Skeletal muscle satellite cell (primary cell): Measurements from ENCODE around the gene PTGER1.
"Not testable (repeated sequence)": the region's sequence is repeated elsewhere in the genome, so short reads cannot be mapped to it uniquely, and the experiment has no call there.

Experiments used
- H3K27me3 ChIP-seq: 2 replicates; pipeline ENCODE4 v1.7.0; 2013; ENCODE audit warnings: low read length; ENCODE audit not compliant: control insufficient read depth, insufficient read depth
- H3K36me3 ChIP-seq: 2 replicates; pipeline ENCODE4 v1.7.0; 2013; ENCODE audit warnings: mild to moderate bottlenecking, control low read depth, low read length; ENCODE audit not compliant: insufficient read depth
- H3K4me1 ChIP-seq: 2 replicates; pipeline ENCODE4 v1.7.0; 2013; ENCODE audit warnings: low read length; ENCODE audit not compliant: control insufficient read depth, insufficient read depth
- H3K4me2 ChIP-seq: 2 replicates; pipeline ENCODE4 v1.7.0; 2013; ENCODE audit warnings: mild to moderate bottlenecking, low read length
- H3K4me3 ChIP-seq: 2 replicates; pipeline ENCODE4 v1.7.0; 2013; ENCODE audit warnings: low read length
- H3K9ac ChIP-seq: 2 replicates; pipeline ENCODE4 v1.7.0; 2013; ENCODE audit warnings: mild to moderate bottlenecking, low read depth, low read length, moderate library complexity
- H3K9me3 ChIP-seq: replicated peaks from 2 replicates; pipeline ENCODE4 v1.7.0; 2013; ENCODE audit warnings: mild to moderate bottlenecking, control low read depth, low read length

PTGER1 gene

DNA sequence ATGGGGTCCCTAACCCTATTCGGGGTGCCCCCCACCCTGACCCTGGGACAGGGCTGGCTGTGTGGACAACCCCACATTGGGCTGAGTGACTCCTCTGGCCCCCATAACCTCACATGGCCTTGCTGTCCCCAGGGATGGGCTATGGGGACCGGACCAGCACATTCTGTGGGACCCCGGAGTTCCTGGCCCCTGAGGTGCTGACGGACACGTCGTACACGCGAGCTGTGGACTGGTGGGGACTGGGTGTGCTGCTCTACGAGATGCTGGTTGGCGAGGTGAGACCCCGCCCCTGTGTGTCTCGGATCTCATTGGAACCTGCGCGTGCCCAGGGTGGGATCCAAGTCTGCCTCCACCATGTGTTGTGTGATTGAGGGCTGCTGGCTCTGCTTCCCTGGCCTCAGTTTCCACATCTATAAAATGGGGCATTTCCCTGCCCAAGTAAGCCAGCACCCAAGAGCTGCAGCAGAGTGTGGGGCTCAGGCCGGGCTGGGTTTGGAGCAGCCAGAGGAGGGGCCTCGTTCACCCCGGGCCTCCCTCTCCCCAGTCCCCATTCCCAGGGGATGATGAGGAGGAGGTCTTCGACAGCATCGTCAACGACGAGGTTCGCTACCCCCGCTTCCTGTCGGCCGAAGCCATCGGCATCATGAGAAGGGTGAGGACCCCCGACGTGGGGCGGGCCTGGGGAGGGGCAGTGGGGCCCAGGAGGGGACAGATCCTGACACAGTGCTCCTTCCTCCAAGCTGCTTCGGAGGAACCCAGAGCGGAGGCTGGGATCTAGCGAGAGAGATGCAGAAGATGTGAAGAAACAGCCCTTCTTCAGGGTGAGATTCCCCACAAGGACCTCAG is 4.9 kb downstream of the PTGER1 start:
- Histone ChIP-seq H3K4me2 (no peak overlapping the region), H3K9me3 (no peaks in the 10 kb centered on the region), H3K36me3 (peaks cover 23% of the 10 kb centered on the region), H3K4me1 (peaks cover 30% of the 10 kb centered on the region), H3K9ac (no peak overlapping the region), H3K27me3 (no peaks in the 10 kb centered on the region), H3K4me3 (no peak overlapping the region)

- H3K4me3 ChIP-seq = no peak overlapping the region
Observed at GRCh38 chr19:14467816-14468215, 7.3 kb downstream of the PTGER1 start.

GRCh38 chr19:14467391-14467790 is 7.8 kb downstream of the PTGER1 start:
- no peaks in the 10 kb centered on the region for H3K27me3 ChIP-seq
- no peak overlapping the region for H3K4me2 ChIP-seq
- H3K4me1 ChIP-seq = peaks cover 6% of the 10 kb centered on the region
- H3K36me3 ChIP-seq = peaks cover 44% of the 10 kb centered on the region
- no peak overlapping the region for H3K9ac ChIP-seq
- H3K4me3 ChIP-seq = no peak overlapping the region
- no peaks in the 10 kb centered on the region for H3K9me3 ChIP-seq

More at GRCh38 chr19:14467816-14468215, 7.3 kb downstream of the PTGER1 start:
- H3K27me3 ChIP-seq = no peaks in the 10 kb centered on the region
- no peaks in the 10 kb centered on the region for H3K9me3 ChIP-seq
- peaks cover 40% of the 10 kb centered on the region for H3K36me3 ChIP-seq
- H3K9ac ChIP-seq = no peak overlapping the region
- H3K4me2 ChIP-seq = no peak overlapping the region
- H3K4me1 ChIP-seq = peaks cover 9% of the 10 kb centered on the region

- Histone ChIP-seq H3K9ac (no peak overlapping the region), H3K36me3 (peaks cover 39% of the 10 kb centered on the region), H3K4me1 (no peaks in the 10 kb centered on the region), H3K27me3 (no peaks in the 10 kb centered on the region), H3K4me3 (no peak overlapping the region), H3K9me3 (no peaks in the 10 kb centered on the region), H3K4me2 (no peak overlapping the region)
Observed at GRCh38 chr19:14463747-14464146, 11.4 kb downstream of the PTGER1 start.

DNA sequence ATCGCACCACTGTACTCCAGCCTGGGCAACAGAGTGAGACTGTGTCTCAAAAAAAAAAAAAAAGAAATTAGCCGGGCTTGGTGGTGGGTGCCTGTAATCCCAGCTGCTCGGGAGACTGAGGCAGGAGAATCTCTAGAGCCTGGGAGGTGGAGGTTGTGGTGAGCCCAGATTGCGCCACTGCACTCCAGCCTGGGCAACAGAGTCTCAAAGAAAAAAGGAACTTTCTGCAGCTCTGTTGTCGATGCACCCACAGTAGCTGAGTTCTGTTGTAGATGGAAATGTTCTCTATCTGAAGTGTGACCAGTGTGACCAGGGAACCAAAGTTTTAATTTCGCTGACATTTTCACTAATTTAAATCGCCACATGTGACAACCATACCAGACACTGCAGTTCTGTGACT is 12.8 kb downstream of the PTGER1 start:
- H3K36me3 ChIP-seq = peaks cover 36% of the 10 kb centered on the region
- not testable (repeated sequence) for H3K9me3 ChIP-seq, H3K4me2 ChIP-seq, H3K4me1 ChIP-seq, H3K27me3 ChIP-seq, H3K4me3 ChIP-seq, H3K9ac ChIP-seq

- Histone ChIP-seq H3K4me1 (no peaks in the 10 kb centered on the region), H3K36me3 (peaks cover 34% of the 10 kb centered on the region), H3K4me3 (no peak overlapping the region), H3K27me3 (no peaks in the 10 kb centered on the region), H3K9ac (no peak overlapping the region), H3K4me2 (no peak overlapping the region), H3K9me3 (no peaks in the 10 kb centered on the region)
Observed at GRCh38 chr19:14460935-14461334, 14.2 kb downstream of the PTGER1 start.

- no peak overlapping the region for H3K4me3 ChIP-seq
- no peak overlapping the region for H3K4me2 ChIP-seq
- H3K9ac ChIP-seq = no peak overlapping the region
- peaks cover 32% of the 10 kb centered on the region for H3K36me3 ChIP-seq
- no peaks in the 10 kb centered on the region for H3K27me3 ChIP-seq
- no peaks in the 10 kb centered on the region for H3K4me1 ChIP-seq
- H3K9me3 ChIP-seq = no peaks in the 10 kb centered on the region
Observed at GRCh38 chr19:14459703-14460102, 15.5 kb downstream of the PTGER1 start.

GRCh38 chr19:14452303-14452702 is 22.9 kb downstream of the PTGER1 start:
- not testable (repeated sequence) for H3K4me3 ChIP-seq, H3K4me1 ChIP-seq, H3K9me3 ChIP-seq, H3K4me2 ChIP-seq, H3K9ac ChIP-seq, H3K27me3 ChIP-seq
- H3K36me3 ChIP-seq = peaks cover 37% of the 10 kb centered on the region

DNA sequence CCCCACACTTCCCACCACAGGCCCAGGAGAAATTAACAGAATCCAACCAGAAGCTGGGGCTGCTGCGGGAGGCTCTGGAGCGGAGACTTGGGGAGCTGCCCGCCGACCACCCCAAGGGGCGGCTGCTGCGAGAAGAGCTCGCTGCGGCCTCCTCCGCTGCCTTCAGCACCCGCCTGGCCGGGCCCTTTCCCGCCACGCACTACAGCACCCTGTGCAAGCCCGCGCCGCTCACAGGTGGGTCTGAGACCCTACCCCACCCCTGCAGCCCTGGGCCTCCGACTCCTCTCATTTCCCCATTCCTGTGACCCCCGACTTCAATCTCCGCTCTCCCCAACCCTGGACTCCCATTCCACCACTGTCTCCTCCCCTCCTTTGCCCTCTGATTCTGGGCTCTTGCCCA is 24.3 kb downstream of the PTGER1 start:
- Histone ChIP-seq H3K4me3 (no peak overlapping the region), H3K9ac (no peak overlapping the region), H3K27me3 (no peaks in the 10 kb centered on the region), H3K36me3 (peaks cover 47% of the 10 kb centered on the region), H3K4me1 (no peaks in the 10 kb centered on the region), H3K4me2 (no peak overlapping the region), H3K9me3 (no peaks in the 10 kb centered on the region)

DNA sequence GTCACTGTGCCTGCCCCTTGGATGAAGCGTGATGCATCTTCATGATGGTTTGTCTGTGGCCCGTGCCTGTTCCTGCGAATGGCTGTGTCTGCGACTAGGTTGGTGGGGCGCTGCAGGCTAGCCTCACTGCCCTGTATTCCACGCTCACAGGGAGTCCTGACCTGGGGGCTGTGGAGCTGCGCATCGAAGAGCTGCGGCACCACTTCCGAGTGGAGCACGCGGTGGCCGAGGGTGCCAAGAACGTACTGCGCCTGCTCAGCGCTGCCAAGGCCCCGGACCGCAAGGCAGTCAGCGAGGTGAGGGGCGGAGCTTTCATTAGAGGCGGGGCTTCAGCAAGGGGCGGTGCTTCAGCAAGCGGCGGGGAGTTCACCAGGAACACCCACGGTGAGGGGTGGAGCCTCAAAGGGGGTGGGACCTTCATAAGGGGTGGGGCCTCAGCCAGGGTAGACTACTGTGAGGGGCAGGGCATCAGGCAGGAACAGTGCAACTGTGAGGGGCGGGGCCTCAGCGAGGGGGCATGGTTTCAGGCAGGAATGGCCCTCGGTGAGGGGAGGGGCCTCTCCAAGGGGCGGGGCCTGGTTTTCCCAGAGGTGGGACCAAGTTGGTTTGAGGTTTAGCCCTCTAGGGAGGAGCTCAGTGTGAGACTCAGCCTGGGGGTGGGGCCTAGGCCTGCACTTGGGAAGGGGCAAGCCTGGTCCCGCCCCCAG is 24.8 kb downstream of the PTGER1 start:
- H3K9ac ChIP-seq = no peak overlapping the region
- no peak overlapping the region for H3K4me2 ChIP-seq
- H3K36me3 ChIP-seq = peaks cover 47% of the 10 kb centered on the region
- H3K27me3 ChIP-seq = no peaks in the 10 kb centered on the region
- H3K9me3 ChIP-seq = no peaks in the 10 kb centered on the region
- H3K4me3 ChIP-seq = no peak overlapping the region
- no peaks in the 10 kb centered on the region for H3K4me1 ChIP-seq

GRCh38 chr19:14449321-14449720 is 25.8 kb downstream of the PTGER1 start:
- Histone ChIP-seq H3K9me3 (no peaks in the 10 kb centered on the region), H3K9ac (no peak overlapping the region), H3K36me3 (peaks cover 53% of the 10 kb centered on the region), H3K4me1 (no peaks in the 10 kb centered on the region), H3K27me3 (no peaks in the 10 kb centered on the region), H3K4me3 (no peak overlapping the region), H3K4me2 (no peak overlapping the region)
